ENCODE measurements around the gene GHRL.

GRCh38 chr3:10290481-10291176, 2.1 kb downstream of the GHRL start:
- TF ChIP-seq CTCF (conservative IDR thresholded peaks at IDR 0.05; ENCODE audit: low read depth, low read length), result no peak
- TF ChIP-seq POLR2A (IDR thresholded peaks at IDR 0.05; ENCODE audit: low read depth, low read length), result no peak
- no peak for TF ChIP-seq CEBPB (IDR thresholded peaks at IDR 0.05; ENCODE audit: low read depth, low read length)

Data from IMR-90 (cell line).